ENCODE measurements around the gene MRPS7. TPM values are rescaled to one million over a fixed set of nuclear protein-coding genes. Genes with fewer than 3 reads are reported as not detected.

Gene MRPS7
- total and polyA plus RNA-seq, 5 donors from 2014 or later = 32.3 to 141 (median 120) TPM

DNA sequence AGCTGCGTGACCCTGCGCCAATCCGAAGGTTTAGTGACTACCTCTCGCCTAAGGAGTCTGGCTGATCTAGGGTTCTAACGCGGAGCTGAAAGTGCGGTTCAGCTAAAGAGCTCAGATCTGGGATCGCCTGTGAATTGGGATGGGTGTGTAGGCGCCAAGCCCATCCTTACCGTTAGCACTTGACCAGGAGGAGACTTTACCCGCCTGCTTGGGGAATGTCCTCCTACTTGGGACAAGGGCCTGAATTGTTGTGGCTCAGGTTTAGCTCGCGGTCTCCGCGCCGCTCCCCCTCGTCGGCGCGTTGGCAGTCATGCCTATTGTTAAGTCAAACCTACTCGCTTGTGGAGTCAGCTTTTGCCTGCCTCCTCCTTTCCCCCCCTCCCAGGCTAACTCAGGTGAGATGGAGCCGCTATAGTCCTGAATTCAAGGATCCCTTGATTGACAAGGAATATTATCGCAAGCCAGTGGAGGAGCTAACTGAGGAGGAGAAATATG is 480 bp downstream of the MRPS7 start:
- ATAC-seq (ENCODE audit: low read depth in 2 of 2) (no peak), DNase-seq (no peak)
- Histone ChIP-seq H3K9me3 (ENCODE audit: control insufficient read depth in 2 of 2, low read length in 2 of 2) (no peaks in the 10 kb centered on the region), H3K4me1 (ENCODE audit: control insufficient read depth, insufficient read depth, low read length, poor library complexity, severe bottlenecking) (peaks cover 34% of the 10 kb centered on the region), H3K27ac (ENCODE audit: insufficient read depth, low read length, poor library complexity, severe bottlenecking) (peak overlapping the region; percentile 97), H3K27me3 (ENCODE audit: control insufficient read depth, insufficient read depth, low read length) (no peaks in the 10 kb centered on the region), H3K4me3 (ENCODE audit: low read depth, low read length) (peak overlapping the region; percentile 92), H3K36me3 (ENCODE audit: control insufficient read depth, insufficient read depth, low read length) (peaks cover 38% of the 10 kb centered on the region)
- H3K4me3 Mint-ChIP-seq = peak overlapping the region; percentile 96 to 99 (median 99)
- H3K9me3 Mint-ChIP-seq = no peaks in the 10 kb centered on the region
- peaks cover 9% of the 10 kb centered on the region for H3K36me3 Mint-ChIP-seq
- no peaks in the 10 kb centered on the region for H3K27me3 Mint-ChIP-seq
- H3K4me1 Mint-ChIP-seq = peaks cover 10 to 60% (median 31%) of the 10 kb centered on the region in 4 donors
- H3K27ac Mint-ChIP-seq = peak overlapping the region; percentile 100

DNA sequence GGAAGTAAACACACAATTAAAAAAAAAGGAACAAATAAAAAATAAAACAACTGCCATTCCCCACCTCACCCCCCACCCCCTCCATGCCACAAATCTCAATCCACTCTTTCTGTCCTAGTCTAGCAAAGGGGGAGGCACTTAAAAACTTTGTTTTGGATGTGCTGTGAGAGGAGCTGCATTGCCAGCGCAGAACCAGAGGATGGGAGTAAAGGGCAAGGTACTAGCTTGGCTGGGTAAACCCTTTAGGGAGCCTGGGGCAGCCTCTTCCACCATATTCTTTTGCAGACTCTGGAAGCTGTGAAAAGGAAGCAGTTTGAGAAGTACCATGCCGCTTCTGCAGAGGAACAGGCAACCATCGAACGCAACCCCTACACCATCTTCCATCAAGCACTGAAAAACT is 1.4 kb downstream of the MRPS7 start:
- peak overlapping the region; percentile 92 for H3K4me3 ChIP-seq (ENCODE audit: low read depth, low read length)
- Mint-ChIP-seq H3K4me1 (peaks cover 10 to 55% (median 25%) of the 10 kb centered on the region in 4 donors), H3K9me3 (no peaks in the 10 kb centered on the region)

DNA sequence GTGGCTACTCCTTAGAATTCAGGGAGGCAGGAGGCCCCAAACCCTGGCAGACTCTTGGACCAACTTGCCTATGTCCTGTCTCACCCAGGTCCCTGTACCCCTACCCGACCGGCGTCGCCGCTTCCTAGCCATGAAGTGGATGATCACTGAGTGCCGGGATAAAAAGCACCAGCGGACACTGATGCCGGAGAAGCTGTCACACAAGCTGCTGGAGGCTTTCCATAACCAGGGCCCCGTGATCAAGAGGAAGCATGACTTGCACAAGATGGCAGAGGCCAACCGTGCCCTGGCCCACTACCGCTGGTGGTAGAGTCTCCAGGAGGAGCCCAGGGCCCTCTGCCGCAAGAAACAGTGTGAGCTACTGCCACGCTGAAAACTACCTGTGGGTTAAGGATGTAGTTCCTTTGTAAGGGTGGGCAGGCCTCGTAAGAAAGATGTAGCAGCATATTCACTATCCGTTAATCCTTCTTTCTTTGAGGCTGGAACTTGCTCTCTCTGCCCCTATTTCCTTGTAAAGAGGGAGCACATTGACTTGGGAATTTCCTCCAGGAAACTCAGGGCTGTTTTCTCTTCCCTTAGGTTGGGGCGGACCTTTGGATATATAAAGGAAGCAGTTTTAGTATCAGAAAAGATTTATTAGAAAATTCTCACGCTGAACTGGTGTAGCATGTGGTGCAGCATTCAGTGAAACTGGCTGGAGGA is 4.1 kb downstream of the MRPS7 start:
- Histone ChIP-seq H3K9me3 (ENCODE audit: control insufficient read depth in 2 of 2, low read length in 2 of 2) (no peaks in the 10 kb centered on the region), H3K27me3 (ENCODE audit: control insufficient read depth, insufficient read depth, low read length) (no peaks in the 10 kb centered on the region), H3K4me3 (ENCODE audit: low read depth, low read length) (no peak overlapping the region), H3K27ac (ENCODE audit: insufficient read depth, low read length, poor library complexity, severe bottlenecking) (no peak overlapping the region), H3K36me3 (ENCODE audit: control insufficient read depth, insufficient read depth, low read length) (peaks cover 35% of the 10 kb centered on the region), H3K4me1 (ENCODE audit: control insufficient read depth, insufficient read depth, low read length, poor library complexity, severe bottlenecking) (peaks cover 28% of the 10 kb centered on the region)
- ATAC-seq (ENCODE audit: low read depth in 2 of 2) = no peak
- Mint-ChIP-seq H3K27me3 (no peaks in the 10 kb centered on the region), H3K4me3 (peak overlapping the region in 1 of 4 donors; percentile 97), H3K4me1 (peaks cover 9 to 46% (median 17%) of the 10 kb centered on the region in 4 donors), H3K9me3 (no peaks in the 10 kb centered on the region), H3K27ac (peak overlapping the region in 1 of 3 donors; percentile 14), H3K36me3 (peaks cover 9% of the 10 kb centered on the region)
- DNase-seq = no peak

More for the DNA sequence above, 1.4 kb downstream of the MRPS7 start:
- peaks cover 40% of the 10 kb centered on the region for H3K36me3 ChIP-seq (ENCODE audit: control insufficient read depth, insufficient read depth, low read length)
- peak overlapping the region in 1 of 3 donors; percentile 100 for H3K27ac Mint-ChIP-seq
- peak overlapping the region; percentile 96 to 99 (median 99) for H3K4me3 Mint-ChIP-seq
- peaks cover 9% of the 10 kb centered on the region for H3K36me3 Mint-ChIP-seq
- H3K4me1 ChIP-seq (ENCODE audit: control insufficient read depth, insufficient read depth, low read length, poor library complexity, severe bottlenecking) = peaks cover 33% of the 10 kb centered on the region
- ATAC-seq (ENCODE audit: low read depth in 2 of 2) (no peak), DNase-seq (no peak)
- no peaks in the 10 kb centered on the region for H3K27me3 ChIP-seq (ENCODE audit: control insufficient read depth, insufficient read depth, low read length)
- H3K9me3 ChIP-seq (ENCODE audit: control insufficient read depth in 2 of 2, low read length in 2 of 2) = no peaks in the 10 kb centered on the region
- H3K27me3 Mint-ChIP-seq = no peaks in the 10 kb centered on the region
- H3K27ac ChIP-seq (ENCODE audit: insufficient read depth, low read length, poor library complexity, severe bottlenecking) = no peak overlapping the region

DNA sequence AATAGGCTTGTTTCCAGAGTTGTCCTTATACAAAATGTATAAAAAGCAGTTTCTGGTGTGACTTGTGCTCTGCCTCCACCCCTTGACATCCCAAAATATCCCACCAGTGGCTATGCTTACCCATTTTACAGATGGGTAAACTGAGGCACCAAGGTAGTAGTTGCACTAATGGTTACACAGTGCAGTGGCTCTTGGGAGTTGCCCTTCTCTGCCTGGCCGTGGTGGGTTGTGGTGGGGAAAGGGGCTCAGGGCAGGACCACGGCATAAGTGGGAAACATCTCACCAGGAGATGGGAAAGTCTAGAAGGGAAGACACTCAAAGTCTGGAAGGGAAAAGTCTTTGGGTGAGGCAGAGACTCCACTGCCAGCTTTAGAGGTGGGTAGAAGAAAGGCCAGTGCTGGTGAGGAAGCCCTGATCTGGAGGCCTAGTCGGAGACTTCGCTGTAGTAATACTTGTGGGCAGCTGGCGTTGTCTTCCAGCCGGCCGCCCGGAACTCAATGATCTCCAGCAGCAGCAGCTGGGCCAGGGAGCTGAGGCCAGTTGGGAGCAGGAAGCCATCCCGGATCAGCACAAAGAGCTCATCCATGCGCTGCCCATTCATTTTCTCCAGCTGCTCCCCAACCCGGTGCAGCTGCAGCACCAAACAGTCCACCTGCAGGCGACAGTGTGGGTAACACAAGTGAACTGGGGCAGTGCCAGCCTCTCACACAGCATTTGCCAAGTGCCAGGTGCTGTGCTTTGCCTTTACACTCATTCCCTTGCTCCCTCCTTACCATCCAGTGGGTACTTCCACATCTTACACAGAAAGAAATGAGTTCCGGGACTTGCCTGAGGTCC is 4.9 kb downstream of the MRPS7 start:
- Mint-ChIP-seq H3K27ac (peak overlapping the region in 2 of 3 donors; percentile 48 to 86), H3K36me3 (peaks cover 9% of the 10 kb centered on the region)

DNA sequence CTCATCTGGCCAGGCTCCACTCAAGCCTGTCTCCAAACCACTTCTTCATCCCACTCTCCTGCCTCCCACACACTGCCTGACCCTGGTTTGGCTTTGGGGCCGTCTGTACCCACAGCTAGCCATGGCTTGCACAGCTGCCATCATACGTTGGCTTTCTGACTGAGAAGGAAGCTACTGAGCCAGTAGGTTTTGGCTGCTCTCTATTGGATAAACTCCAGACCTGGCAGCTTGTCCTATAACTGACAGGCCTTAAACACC is 5.4 kb downstream of the MRPS7 start:
- Mint-ChIP-seq H3K27me3 (no peaks in the 10 kb centered on the region), H3K4me1 (peaks cover 9 to 41% (median 16%) of the 10 kb centered on the region in 4 donors), H3K9me3 (no peaks in the 10 kb centered on the region), H3K36me3 (peaks cover 9% of the 10 kb centered on the region), H3K4me3 (peak overlapping the region in 1 of 4 donors; percentile 97), H3K27ac (peak overlapping the region in 2 of 3 donors; percentile 48 to 86)
- Histone ChIP-seq H3K9me3 (ENCODE audit: control insufficient read depth in 2 of 2, low read length in 2 of 2) (no peaks in the 10 kb centered on the region), H3K4me1 (ENCODE audit: control insufficient read depth, insufficient read depth, low read length, poor library complexity, severe bottlenecking) (peaks cover 28% of the 10 kb centered on the region), H3K4me3 (ENCODE audit: low read depth, low read length) (no peak overlapping the region), H3K27ac (ENCODE audit: insufficient read depth, low read length, poor library complexity, severe bottlenecking) (no peak overlapping the region), H3K27me3 (ENCODE audit: control insufficient read depth, insufficient read depth, low read length) (no peaks in the 10 kb centered on the region), H3K36me3 (ENCODE audit: control insufficient read depth, insufficient read depth, low read length) (peaks cover 35% of the 10 kb centered on the region)
- ATAC-seq (ENCODE audit: low read depth in 2 of 2) = no peak
- no peak for DNase-seq

More for the DNA sequence above, 4.9 kb downstream of the MRPS7 start:
- Mint-ChIP-seq H3K4me3 (peak overlapping the region in 2 of 4 donors; percentile 4 to 97), H3K4me1 (peaks cover 9 to 41% (median 15%) of the 10 kb centered on the region in 4 donors), H3K9me3 (no peaks in the 10 kb centered on the region), H3K27me3 (no peaks in the 10 kb centered on the region)
- DNase-seq (no peak), ATAC-seq (ENCODE audit: low read depth in 2 of 2) (no peak)
- no peaks in the 10 kb centered on the region for H3K27me3 ChIP-seq (ENCODE audit: control insufficient read depth, insufficient read depth, low read length)
- H3K9me3 ChIP-seq (ENCODE audit: control insufficient read depth in 2 of 2, low read length in 2 of 2) = no peaks in the 10 kb centered on the region
- H3K27ac ChIP-seq (ENCODE audit: insufficient read depth, low read length, poor library complexity, severe bottlenecking) = no peak overlapping the region
- peaks cover 35% of the 10 kb centered on the region for H3K36me3 ChIP-seq (ENCODE audit: control insufficient read depth, insufficient read depth, low read length)
- H3K4me1 ChIP-seq (ENCODE audit: control insufficient read depth, insufficient read depth, low read length, poor library complexity, severe bottlenecking) = peaks cover 26% of the 10 kb centered on the region
- H3K4me3 ChIP-seq (ENCODE audit: low read depth, low read length) = no peak overlapping the region

DNA sequence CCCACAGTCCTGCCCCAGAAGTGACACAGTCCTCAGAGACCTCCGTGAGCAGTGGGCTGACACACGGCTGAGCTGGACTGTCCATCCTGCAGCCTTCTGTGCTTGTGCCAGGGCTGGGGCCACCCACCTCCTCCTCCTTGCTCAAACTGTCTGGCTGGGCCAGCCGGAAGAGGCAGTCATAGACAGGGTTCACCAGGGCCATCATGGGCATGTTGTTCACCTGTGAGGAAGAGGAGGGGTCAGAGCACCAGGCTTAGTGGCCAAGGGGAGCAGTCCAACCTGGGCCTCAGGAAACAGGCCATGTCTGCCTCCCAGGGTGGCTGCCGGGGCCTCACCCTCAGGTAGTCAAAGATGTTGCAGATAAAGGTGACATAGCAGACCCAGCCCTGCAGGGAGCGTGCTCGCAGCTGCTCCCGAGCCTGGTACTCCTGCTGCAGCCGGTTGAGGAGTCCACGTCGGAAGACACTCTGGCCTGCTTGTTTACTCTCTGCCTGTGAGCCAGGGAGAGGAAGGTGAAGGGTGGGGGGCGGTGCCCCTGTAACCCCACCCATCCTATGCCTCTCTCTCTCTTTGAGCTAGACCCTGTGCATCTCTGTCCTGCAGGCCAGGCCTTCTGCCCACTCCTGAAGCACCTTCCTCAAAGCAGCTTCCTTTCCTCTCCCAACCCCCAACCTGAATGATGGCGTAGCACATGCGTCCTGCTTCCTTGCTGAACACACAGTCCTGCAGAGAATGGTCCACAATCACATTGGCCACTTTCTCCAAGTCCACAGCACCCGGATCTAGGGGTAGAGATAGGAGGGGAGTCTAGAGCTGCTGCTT is 5.9 kb downstream of the MRPS7 start:
- no peak for DNase-seq
- no peaks in the 10 kb centered on the region for H3K9me3 ChIP-seq (ENCODE audit: control insufficient read depth in 2 of 2, low read length in 2 of 2)
- peak overlapping the region in 2 of 4 donors; percentile 74 to 97 for H3K4me3 Mint-ChIP-seq
- H3K27ac ChIP-seq (ENCODE audit: insufficient read depth, low read length, poor library complexity, severe bottlenecking) = no peak overlapping the region
- H3K27me3 ChIP-seq (ENCODE audit: control insufficient read depth, insufficient read depth, low read length) = no peaks in the 10 kb centered on the region
- ATAC-seq (ENCODE audit: low read depth in 2 of 2) = no peak
- H3K9me3 Mint-ChIP-seq = no peaks in the 10 kb centered on the region
- H3K36me3 Mint-ChIP-seq = peaks cover 9% of the 10 kb centered on the region
- H3K4me1 Mint-ChIP-seq = peaks cover 4 to 40% (median 13%) of the 10 kb centered on the region in 4 donors
- no peaks in the 10 kb centered on the region for H3K27me3 Mint-ChIP-seq
- H3K27ac Mint-ChIP-seq = peak overlapping the region in 2 of 3 donors; percentile 41 to 74
- no peak overlapping the region for H3K4me3 ChIP-seq (ENCODE audit: low read depth, low read length)
- peaks cover 28% of the 10 kb centered on the region for H3K4me1 ChIP-seq (ENCODE audit: control insufficient read depth, insufficient read depth, low read length, poor library complexity, severe bottlenecking)
- H3K36me3 ChIP-seq (ENCODE audit: control insufficient read depth, insufficient read depth, low read length) = peaks cover 35% of the 10 kb centered on the region

DNA sequence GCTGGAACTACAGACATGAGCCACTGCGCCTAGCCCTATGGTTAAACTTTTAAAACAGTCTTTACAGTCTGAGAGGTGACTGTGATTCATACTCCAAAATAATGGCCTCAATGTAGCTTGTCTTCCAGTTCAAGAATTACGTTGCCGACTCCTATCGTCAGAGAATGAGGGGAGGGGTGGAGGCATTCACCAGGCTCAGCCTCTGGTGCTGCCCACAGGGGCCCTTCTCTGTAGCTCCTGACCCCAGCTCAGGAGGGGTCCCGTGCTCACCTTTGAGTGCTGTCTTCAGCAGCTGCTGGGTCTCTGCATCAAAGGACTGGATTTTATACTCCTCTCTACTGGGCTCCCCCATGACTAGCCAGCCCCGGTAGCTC is 8.2 kb downstream of the MRPS7 start:
- Mint-ChIP-seq H3K4me3 (peak overlapping the region; percentile 83 to 97 (median 85)), H3K9me3 (peaks cover 0 to 2% (median 0%) of the 10 kb centered on the region in 7 donors), H3K27me3 (no peaks in the 10 kb centered on the region), H3K36me3 (peaks cover 7% of the 10 kb centered on the region), H3K4me1 (peaks cover 4 to 43% (median 12%) of the 10 kb centered on the region in 4 donors), H3K27ac (peak overlapping the region; percentile 56 to 83 (median 65))
- H3K4me1 ChIP-seq (ENCODE audit: control insufficient read depth, insufficient read depth, low read length, poor library complexity, severe bottlenecking) = peaks cover 28% of the 10 kb centered on the region
- ATAC-seq (ENCODE audit: low read depth in 2 of 2) = no peak
- no peak for DNase-seq
- no peaks in the 10 kb centered on the region for H3K9me3 ChIP-seq (ENCODE audit: control insufficient read depth in 2 of 2, low read length in 2 of 2)
- H3K4me3 ChIP-seq (ENCODE audit: low read depth, low read length) = peak overlapping the region; percentile 26
- no peaks in the 10 kb centered on the region for H3K27me3 ChIP-seq (ENCODE audit: control insufficient read depth, insufficient read depth, low read length)
- H3K36me3 ChIP-seq (ENCODE audit: control insufficient read depth, insufficient read depth, low read length) = peaks cover 22% of the 10 kb centered on the region
- peak overlapping the region; percentile 89 for H3K27ac ChIP-seq (ENCODE audit: insufficient read depth, low read length, poor library complexity, severe bottlenecking)

Data from CD4-positive, CD25-positive, alpha-beta regulatory T cell (primary cell).